H1 (cell line): ENCODE data around the gene TRPV2. TPM values are rescaled to one million over a fixed set of nuclear protein-coding genes. Genes with fewer than 3 reads are reported as not detected.

Source experiments
- EZH2 ChIP-seq: fragments of 200-600 bp; sonication (generic); IDR thresholded peaks from 2 replicates; pipeline ENCODE4 v1.7.1; 2012; ENCODE audit warnings: low read depth, mild to moderate bottlenecking, moderate library complexity, low read length, inconsistent platforms; ENCODE audit not compliant: severe bottlenecking
- NRF1 ChIP-seq: IDR thresholded peaks from 2 replicates; pipeline ENCODE4 v1.6.1; 2011; ENCODE audit warnings: mild to moderate bottlenecking, low read depth, low read length, improper control_type of control experiment
- POU5F1 ChIP-seq: IDR thresholded peaks from 2 replicates; pipeline ENCODE4 v1.6.1; 2011; ENCODE audit warnings: low read depth, mild to moderate bottlenecking, low read length, moderate library complexity
- RAD21 ChIP-seq, 2 experiments: IDR thresholded peaks in 1 of 2; conservative IDR thresholded peaks in 1 of 2; 2 replicates each; pipeline ENCODE4 v1.6.1; 2011; ENCODE audit warnings: low read depth in 2 of 2, low read length in 2 of 2, improper control_type of control experiment in 1 of 2, inconsistent platforms in 1 of 2, mild to moderate bottlenecking in 1 of 2, moderate library complexity in 1 of 2
- SIX5 ChIP-seq: IDR thresholded peaks from 2 replicates; pipeline ENCODE4 v1.6.1; 2011; ENCODE audit warnings: mild to moderate bottlenecking, low read depth, low read length
- polyA plus RNA-seq, 7 experiments: library from polyadenylated mRNA; depleted of rRNA in 3 of 7; stranded (reverse) in 5 of 7; unstranded in 2 of 7; fragments of >200 nt in 5 of 7; fragments of 200-250 nt in 2 of 7; gene quantifications; 1 replicate in 5 of 7; 2 replicates in 1 of 7; 4 replicates in 1 of 7; pipeline versions ENCODE4 v1.2.1 to v1.2.3, GENCODE V29; 2011 to 2013; ENCODE audit warnings: missing spikeins in 2 of 7, mixed read lengths in 2 of 7
- total RNA-seq: library from RNA; stranded (reverse); fragmentation: NEBNext Ultra II Directional; extraction: Animal tissue kit (Norgen Biotek cat#: 25700); gene quantifications from 2 replicates; pipeline ENCODE4 v1.2.1, GENCODE V29; 2021
- TF ChIP-seq, protein P1 (sequence below): fragments of 300-600 bp; sonication (generic); IDR thresholded peaks from 2 replicates; pipeline ENCODE4 v1.7.1; 2012; ENCODE audit warnings: low read length, moderate library complexity, mild to moderate bottlenecking, inconsistent platforms; ENCODE audit not compliant: insufficient replicate concordance
- TF ChIP-seq, protein P2 (sequence below): IDR thresholded peaks from 2 replicates; pipeline ENCODE4 v1.6.1; 2012; ENCODE audit warnings: inconsistent platforms
- TF ChIP-seq, protein P3 (sequence below): IDR thresholded peaks from 2 replicates; pipeline ENCODE4 v1.6.1; 2012; ENCODE audit warnings: inconsistent platforms

The TRPV2 gene
- total and polyA plus RNA-seq, 2 of the 8 experiments (the other 6 are each of a cell fraction or from before 2014, with no cell fraction given) = 1.7 to 2.1 TPM

DNA sequence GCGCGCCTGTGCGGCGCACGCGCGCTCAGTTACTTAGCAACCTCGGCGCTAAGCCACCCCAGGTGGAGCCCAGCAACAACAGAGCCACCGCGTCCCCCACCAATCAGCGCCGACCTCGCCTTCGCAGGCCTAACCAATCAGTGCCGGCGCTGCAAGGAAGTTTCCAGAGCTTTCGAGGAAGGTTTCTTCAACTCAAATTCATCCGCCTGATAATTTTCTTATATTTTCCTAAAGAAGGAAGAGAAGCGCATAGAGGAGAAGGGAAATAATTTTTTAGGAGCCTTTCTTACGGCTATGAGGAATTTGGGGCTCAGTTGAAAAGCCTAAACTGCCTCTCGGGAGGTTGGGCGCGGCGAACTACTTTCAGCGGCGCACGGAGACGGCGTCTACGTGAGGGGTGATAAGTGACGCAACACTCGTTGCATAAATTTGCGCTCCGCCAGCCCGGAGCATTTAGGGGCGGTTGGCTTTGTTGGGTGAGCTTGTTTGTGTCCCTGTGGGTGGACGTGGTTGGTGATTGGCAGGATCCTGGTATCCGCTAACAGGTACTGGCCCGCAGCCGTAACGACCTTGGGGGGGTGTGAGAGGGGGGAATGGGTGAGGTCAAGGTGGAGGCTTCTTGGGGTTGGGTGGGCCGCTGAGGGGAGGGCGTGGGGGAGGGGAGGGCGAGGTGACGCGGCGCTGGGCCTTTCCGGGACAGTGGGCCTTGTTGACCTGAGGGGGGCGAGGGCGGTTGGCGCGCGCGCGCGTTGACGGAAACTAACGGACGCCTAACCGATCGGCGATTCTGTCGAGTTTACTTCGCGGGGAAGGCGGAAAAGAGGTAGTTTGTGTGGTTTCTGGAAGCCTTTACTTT is 34.5 kb upstream of the TRPV2 start, which contains the start of gene UBB (continued):
- TF ChIP-seq, protein P1, sequence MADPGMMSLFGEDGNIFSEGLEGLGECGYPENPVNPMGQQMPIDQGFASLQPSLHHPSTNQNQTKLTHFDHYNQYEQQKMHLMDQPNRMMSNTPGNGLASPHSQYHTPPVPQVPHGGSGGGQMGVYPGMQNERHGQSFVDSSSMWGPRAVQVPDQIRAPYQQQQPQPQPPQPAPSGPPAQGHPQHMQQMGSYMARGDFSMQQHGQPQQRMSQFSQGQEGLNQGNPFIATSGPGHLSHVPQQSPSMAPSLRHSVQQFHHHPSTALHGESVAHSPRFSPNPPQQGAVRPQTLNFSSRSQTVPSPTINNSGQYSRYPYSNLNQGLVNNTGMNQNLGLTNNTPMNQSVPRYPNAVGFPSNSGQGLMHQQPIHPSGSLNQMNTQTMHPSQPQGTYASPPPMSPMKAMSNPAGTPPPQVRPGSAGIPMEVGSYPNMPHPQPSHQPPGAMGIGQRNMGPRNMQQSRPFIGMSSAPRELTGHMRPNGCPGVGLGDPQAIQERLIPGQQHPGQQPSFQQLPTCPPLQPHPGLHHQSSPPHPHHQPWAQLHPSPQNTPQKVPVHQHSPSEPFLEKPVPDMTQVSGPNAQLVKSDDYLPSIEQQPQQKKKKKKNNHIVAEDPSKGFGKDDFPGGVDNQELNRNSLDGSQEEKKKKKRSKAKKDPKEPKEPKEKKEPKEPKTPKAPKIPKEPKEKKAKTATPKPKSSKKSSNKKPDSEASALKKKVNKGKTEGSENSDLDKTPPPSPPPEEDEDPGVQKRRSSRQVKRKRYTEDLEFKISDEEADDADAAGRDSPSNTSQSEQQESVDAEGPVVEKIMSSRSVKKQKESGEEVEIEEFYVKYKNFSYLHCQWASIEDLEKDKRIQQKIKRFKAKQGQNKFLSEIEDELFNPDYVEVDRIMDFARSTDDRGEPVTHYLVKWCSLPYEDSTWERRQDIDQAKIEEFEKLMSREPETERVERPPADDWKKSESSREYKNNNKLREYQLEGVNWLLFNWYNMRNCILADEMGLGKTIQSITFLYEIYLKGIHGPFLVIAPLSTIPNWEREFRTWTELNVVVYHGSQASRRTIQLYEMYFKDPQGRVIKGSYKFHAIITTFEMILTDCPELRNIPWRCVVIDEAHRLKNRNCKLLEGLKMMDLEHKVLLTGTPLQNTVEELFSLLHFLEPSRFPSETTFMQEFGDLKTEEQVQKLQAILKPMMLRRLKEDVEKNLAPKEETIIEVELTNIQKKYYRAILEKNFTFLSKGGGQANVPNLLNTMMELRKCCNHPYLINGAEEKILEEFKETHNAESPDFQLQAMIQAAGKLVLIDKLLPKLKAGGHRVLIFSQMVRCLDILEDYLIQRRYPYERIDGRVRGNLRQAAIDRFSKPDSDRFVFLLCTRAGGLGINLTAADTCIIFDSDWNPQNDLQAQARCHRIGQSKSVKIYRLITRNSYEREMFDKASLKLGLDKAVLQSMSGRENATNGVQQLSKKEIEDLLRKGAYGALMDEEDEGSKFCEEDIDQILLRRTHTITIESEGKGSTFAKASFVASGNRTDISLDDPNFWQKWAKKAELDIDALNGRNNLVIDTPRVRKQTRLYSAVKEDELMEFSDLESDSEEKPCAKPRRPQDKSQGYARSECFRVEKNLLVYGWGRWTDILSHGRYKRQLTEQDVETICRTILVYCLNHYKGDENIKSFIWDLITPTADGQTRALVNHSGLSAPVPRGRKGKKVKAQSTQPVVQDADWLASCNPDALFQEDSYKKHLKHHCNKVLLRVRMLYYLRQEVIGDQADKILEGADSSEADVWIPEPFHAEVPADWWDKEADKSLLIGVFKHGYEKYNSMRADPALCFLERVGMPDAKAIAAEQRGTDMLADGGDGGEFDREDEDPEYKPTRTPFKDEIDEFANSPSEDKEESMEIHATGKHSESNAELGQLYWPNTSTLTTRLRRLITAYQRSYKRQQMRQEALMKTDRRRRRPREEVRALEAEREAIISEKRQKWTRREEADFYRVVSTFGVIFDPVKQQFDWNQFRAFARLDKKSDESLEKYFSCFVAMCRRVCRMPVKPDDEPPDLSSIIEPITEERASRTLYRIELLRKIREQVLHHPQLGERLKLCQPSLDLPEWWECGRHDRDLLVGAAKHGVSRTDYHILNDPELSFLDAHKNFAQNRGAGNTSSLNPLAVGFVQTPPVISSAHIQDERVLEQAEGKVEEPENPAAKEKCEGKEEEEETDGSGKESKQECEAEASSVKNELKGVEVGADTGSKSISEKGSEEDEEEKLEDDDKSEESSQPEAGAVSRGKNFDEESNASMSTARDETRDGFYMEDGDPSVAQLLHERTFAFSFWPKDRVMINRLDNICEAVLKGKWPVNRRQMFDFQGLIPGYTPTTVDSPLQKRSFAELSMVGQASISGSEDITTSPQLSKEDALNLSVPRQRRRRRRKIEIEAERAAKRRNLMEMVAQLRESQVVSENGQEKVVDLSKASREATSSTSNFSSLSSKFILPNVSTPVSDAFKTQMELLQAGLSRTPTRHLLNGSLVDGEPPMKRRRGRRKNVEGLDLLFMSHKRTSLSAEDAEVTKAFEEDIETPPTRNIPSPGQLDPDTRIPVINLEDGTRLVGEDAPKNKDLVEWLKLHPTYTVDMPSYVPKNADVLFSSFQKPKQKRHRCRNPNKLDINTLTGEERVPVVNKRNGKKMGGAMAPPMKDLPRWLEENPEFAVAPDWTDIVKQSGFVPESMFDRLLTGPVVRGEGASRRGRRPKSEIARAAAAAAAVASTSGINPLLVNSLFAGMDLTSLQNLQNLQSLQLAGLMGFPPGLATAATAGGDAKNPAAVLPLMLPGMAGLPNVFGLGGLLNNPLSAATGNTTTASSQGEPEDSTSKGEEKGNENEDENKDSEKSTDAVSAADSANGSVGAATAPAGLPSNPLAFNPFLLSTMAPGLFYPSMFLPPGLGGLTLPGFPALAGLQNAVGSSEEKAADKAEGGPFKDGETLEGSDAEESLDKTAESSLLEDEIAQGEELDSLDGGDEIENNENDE = no peak
- no peak for TF ChIP-seq SIX5
- TF ChIP-seq RAD21 (IDR thresholded peaks at IDR 0.05 in 1 of 2, conservative IDR thresholded peaks at IDR 0.05 in 1 of 2; ENCODE audit: low read depth in 2 of 2, low read length in 2 of 2) = no peak; a peak in 1 of 4 replicates
- TF ChIP-seq, protein P2, sequence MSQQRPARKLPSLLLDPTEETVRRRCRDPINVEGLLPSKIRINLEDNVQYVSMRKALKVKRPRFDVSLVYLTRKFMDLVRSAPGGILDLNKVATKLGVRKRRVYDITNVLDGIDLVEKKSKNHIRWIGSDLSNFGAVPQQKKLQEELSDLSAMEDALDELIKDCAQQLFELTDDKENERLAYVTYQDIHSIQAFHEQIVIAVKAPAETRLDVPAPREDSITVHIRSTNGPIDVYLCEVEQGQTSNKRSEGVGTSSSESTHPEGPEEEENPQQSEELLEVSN = peak; percentile 45; the same call in 1 of the 2 replicates
- TF ChIP-seq, protein P3, sequence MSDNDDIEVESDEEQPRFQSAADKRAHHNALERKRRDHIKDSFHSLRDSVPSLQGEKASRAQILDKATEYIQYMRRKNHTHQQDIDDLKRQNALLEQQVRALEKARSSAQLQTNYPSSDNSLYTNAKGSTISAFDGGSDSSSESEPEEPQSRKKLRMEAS = peak; percentile 49
- TF ChIP-seq NRF1 = peak; percentile 5; the same call in 1 of the 2 replicates
- no peak for TF ChIP-seq POU5F1
- TF ChIP-seq EZH2 = no peak
